ENCODE results near the gene LRP3. TPM values are rescaled to one million over a fixed set of nuclear protein-coding genes. Genes with fewer than 3 reads are reported as not detected.
A peak's percentile ranks its signal among the peaks of the same experiment; 100 is the strongest.
"Not testable (repeated sequence)": the region's sequence is repeated elsewhere in the genome, so short reads cannot be mapped to it uniquely, and the experiment has no call there.

Gene LRP3, protein sequence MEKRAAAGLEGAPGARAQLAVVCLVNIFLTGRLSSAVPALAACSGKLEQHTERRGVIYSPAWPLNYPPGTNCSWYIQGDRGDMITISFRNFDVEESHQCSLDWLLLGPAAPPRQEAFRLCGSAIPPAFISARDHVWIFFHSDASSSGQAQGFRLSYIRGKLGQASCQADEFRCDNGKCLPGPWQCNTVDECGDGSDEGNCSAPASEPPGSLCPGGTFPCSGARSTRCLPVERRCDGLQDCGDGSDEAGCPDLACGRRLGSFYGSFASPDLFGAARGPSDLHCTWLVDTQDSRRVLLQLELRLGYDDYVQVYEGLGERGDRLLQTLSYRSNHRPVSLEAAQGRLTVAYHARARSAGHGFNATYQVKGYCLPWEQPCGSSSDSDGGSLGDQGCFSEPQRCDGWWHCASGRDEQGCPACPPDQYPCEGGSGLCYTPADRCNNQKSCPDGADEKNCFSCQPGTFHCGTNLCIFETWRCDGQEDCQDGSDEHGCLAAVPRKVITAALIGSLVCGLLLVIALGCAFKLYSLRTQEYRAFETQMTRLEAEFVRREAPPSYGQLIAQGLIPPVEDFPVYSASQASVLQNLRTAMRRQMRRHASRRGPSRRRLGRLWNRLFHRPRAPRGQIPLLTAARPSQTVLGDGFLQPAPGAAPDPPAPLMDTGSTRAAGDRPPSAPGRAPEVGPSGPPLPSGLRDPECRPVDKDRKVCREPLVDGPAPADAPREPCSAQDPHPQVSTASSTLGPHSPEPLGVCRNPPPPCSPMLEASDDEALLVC
- polyA plus RNA-seq (2013, experiment 1 of 2) = 15.7 TPM
- polyA plus RNA-seq (2013, experiment 2 of 2) = 16.4 TPM

DNA sequence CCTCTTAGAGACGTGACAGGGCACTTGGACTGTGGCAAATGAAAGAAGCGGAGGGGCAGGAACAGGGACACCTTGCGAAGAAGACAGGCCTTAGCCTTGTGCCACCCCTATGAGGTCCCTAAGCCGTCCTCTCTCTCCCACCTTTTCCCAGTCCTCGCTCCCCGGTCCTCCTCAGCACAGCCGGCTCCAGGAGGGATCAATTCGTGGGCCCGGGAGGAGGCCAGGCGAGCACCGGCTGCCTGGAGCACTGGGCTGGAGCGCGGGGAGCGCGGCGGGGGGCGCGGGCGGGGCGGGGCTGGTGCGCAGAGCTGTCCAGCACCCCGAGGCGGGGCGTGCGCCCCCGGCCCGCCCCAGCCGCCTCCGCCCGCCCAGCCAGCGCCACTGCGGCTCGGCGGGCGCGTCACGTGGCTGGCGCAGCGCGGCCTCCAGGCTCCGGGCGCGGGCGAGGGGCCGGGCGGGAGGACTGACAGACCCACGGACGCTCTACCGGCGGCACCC is at the start of gene LRP3:
Gene LRP3 (plus strand): TSS at position 466 of the 498 bp plus-strand sequence. CDS start 456 bp downstream, outside the sequence.
- Histone ChIP-seq H3K36me3 (ENCODE audit: control insufficient read depth, insufficient read depth, low read length) (peaks cover 15% of the 10 kb centered on the region), H3K27ac (ENCODE audit: low read depth, low read length, severe bottlenecking) (no peak within 1 kb of the TSS), H3K4me1 (ENCODE audit: control insufficient read depth, insufficient read depth, low read length, poor library complexity, severe bottlenecking) (no peaks in the 10 kb centered on the region), H3K9me3 (ENCODE audit: control insufficient read depth, low read length) (no peaks in the 10 kb centered on the region), H3K4me3 (ENCODE audit: extremely low read depth, insufficient read depth, low read length, poor library complexity, severe bottlenecking) (peak within 1 kb of the TSS; percentile 60)
- WGBS, 2 experiments (ENCODE audit: insufficient coverage in 2 of 2) = 3 to 17% methylated on average over 14 to 29 of the region's 50 CpGs

DNA sequence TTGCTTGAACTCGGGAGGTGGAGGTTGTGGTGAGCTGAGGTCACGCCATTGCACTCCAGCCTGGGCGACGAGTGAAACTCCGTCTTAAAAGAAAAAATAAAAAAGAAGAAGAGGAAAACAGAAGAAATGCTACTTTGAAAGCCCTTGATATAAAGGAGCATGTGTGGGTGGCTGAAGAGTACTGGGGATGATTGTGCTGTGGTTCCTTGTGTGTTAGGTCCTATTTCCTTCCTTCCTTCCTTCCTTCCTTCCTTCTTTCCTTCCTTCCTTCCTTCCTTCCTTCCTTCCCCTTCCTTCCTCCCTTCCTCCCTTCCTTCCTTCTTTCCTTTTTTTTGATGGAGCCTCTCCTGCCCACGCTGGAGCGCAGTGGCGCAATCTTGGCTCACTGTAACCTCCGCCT is 47.9 kb upstream of the LRP3 start:
- Histone ChIP-seq H3K4me3 (ENCODE audit: extremely low read depth, insufficient read depth, low read length, poor library complexity, severe bottlenecking) (no peak overlapping the region), H3K27ac (ENCODE audit: low read depth, low read length, severe bottlenecking) (no peak overlapping the region), H3K9me3 (ENCODE audit: control insufficient read depth, low read length) (no peaks in the 10 kb centered on the region), H3K4me1 (ENCODE audit: control insufficient read depth, insufficient read depth, low read length, poor library complexity, severe bottlenecking) (no peaks in the 10 kb centered on the region), H3K36me3 (ENCODE audit: control insufficient read depth, insufficient read depth, low read length) (no peaks in the 10 kb centered on the region)
- 94 to 97% methylated on average over 5 to 9 of the region's 9 CpGs for WGBS, 2 experiments (ENCODE audit: insufficient coverage in 2 of 2)

DNA sequence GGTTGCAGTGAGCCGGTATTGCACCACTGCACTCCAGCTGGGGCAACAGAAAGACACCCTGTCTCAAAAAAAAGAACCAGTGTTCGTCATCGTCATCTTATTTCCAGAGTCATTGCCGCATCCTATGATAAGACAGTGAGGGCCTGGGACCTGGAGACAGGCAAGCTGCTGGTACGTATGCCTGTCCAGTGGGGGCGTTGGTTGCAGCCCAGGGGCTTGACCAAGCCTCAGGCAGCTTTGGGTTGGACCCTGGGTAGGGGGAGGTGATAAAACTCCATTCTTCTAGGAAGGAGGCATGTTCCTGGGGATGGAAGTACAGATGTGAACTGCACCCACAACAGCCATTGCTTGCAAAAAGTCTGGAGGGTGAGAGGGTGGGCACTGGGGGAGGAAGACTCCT is 46.6 kb upstream of the LRP3 start:
- 82 to 93% methylated on average over 6 of the region's 6 CpGs for WGBS, 2 experiments (ENCODE audit: insufficient coverage in 2 of 2)
- Histone ChIP-seq H3K4me3 (ENCODE audit: extremely low read depth, insufficient read depth, low read length, poor library complexity, severe bottlenecking) (no peak overlapping the region), H3K4me1 (ENCODE audit: control insufficient read depth, insufficient read depth, low read length, poor library complexity, severe bottlenecking) (no peaks in the 10 kb centered on the region), H3K9me3 (ENCODE audit: control insufficient read depth, low read length) (no peaks in the 10 kb centered on the region), H3K27ac (ENCODE audit: low read depth, low read length, severe bottlenecking) (no peak overlapping the region), H3K36me3 (ENCODE audit: control insufficient read depth, insufficient read depth, low read length) (no peaks in the 10 kb centered on the region)

DNA sequence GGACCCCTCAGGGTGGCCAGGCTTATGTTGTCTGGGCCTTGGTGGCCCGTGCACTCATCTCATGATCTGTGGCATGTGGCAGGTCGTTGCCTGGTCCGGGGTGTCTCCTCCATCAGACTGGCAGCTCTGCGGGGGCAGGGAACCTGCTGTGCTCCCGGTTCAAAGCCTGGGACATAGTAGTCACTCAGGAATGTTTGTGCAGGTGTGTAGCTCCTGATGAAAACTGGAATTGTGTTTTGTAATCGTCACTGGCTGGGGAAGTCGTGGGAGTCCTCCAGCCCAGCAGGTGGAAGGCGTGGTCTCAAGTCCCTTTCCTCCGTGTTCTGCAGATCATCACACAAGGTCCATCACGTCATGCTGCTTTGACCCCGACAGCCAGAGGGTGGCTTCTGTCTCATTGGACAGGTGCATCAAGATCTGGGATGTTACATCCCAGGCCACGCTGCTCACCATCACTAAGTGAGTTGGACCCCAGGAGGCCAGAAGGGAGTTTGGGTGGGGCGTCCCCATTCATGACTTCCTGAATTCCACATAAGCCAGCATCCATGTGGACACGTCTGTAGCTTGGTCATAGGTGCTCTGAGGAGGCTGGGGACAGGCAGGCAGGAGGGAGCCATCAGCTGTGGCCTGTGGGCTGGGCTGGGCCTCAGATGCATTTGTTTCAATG is 43.1 kb upstream of the LRP3 start:
- Histone ChIP-seq H3K9me3 (ENCODE audit: control insufficient read depth, low read length) (no peaks in the 10 kb centered on the region), H3K36me3 (ENCODE audit: control insufficient read depth, insufficient read depth, low read length) (no peaks in the 10 kb centered on the region), H3K27ac (ENCODE audit: low read depth, low read length, severe bottlenecking) (no peak overlapping the region), H3K4me1 (ENCODE audit: control insufficient read depth, insufficient read depth, low read length, poor library complexity, severe bottlenecking) (no peaks in the 10 kb centered on the region), H3K4me3 (ENCODE audit: extremely low read depth, insufficient read depth, low read length, poor library complexity, severe bottlenecking) (no peak overlapping the region)
- 82 to 89% methylated on average over 8 to 13 of the region's 14 CpGs for WGBS, 2 experiments (ENCODE audit: insufficient coverage in 2 of 2)

DNA sequence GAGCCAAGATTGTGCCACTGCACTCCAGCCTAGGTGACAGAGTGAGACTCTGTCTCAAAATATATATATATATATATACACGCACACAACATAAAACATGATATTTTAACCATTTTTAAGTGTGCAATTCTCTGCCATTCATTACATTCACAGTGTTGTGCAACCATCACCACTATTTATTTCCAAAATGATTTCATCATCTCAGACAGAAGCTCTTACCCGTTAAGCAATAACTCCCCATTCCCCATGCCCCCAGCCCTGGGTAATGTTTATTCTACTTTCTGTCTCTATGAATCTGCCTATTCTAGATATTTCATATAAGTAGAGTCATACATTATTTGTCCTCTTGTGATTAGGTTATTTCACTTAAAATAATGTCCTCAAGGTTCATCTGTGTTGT is 42.0 kb upstream of the LRP3 start:
- H3K9me3 ChIP-seq (ENCODE audit: control insufficient read depth, low read length) = no peaks in the 10 kb centered on the region
- H3K27ac ChIP-seq (ENCODE audit: low read depth, low read length, severe bottlenecking) = no peak overlapping the region
- no peaks in the 10 kb centered on the region for H3K4me1 ChIP-seq (ENCODE audit: control insufficient read depth, insufficient read depth, low read length, poor library complexity, severe bottlenecking)
- WGBS, 2 experiments (ENCODE audit: insufficient coverage in 2 of 2) = 73 to 83% methylated on average over 1 to 2 of the region's 2 CpGs
- no peaks in the 10 kb centered on the region for H3K36me3 ChIP-seq (ENCODE audit: control insufficient read depth, insufficient read depth, low read length)
- H3K4me3 ChIP-seq (ENCODE audit: extremely low read depth, insufficient read depth, low read length, poor library complexity, severe bottlenecking) = no peak overlapping the region

DNA sequence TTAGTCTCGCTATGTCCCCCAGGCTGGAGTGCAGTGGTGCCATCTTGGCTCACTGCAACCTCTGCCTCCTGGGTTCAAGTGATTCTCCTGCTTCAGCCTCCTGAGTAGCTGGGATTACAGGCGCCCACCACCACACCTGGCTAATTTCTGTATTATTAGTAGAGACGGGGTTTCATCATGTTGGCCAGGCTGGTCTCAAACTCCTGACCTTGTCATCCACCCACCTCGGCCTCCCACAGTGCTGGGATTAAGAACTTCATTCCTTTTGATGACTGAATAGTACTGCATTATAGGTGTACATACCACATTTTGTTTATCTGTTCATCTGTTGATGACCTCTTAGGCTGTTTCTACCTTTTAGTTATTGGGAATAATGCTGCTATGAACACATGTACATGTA is 41.5 kb upstream of the LRP3 start:
- WGBS, 2 experiments (ENCODE audit: insufficient coverage in 2 of 2) = 78 to 100% methylated on average over 1 of the region's 4 CpGs
- not testable (repeated sequence) for H3K9me3 ChIP-seq (ENCODE audit: control insufficient read depth, low read length); H3K36me3 ChIP-seq (ENCODE audit: control insufficient read depth, insufficient read depth, low read length); H3K4me3 ChIP-seq (ENCODE audit: extremely low read depth, insufficient read depth, low read length, poor library complexity, severe bottlenecking); H3K27ac ChIP-seq (ENCODE audit: low read depth, low read length, severe bottlenecking); H3K4me1 ChIP-seq (ENCODE audit: control insufficient read depth, insufficient read depth, low read length, poor library complexity, severe bottlenecking)

DNA sequence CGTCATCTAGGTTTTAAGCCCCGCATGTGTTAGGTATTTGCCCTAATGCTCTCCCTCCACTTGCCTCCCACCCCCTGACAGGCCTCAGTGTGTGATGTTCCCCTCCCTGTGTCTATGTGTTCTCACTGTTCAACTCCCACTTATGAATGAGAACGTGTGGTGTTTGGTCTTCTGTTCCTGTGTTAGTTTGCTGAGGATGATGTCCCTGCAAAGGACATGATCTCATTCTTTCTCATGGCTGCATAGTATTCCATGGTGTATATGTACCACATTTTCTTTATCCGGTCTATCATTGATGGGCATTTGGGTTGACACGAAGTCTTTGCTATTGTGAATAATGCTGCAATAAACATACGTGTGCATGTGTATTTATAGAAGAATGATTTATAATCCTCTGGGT is 39.8 kb upstream of the LRP3 start:
- not testable (repeated sequence) for H3K4me1 ChIP-seq (ENCODE audit: control insufficient read depth, insufficient read depth, low read length, poor library complexity, severe bottlenecking); H3K27ac ChIP-seq (ENCODE audit: low read depth, low read length, severe bottlenecking); H3K9me3 ChIP-seq (ENCODE audit: control insufficient read depth, low read length); H3K36me3 ChIP-seq (ENCODE audit: control insufficient read depth, insufficient read depth, low read length); H3K4me3 ChIP-seq (ENCODE audit: extremely low read depth, insufficient read depth, low read length, poor library complexity, severe bottlenecking)
- WGBS, 2 experiments (ENCODE audit: insufficient coverage in 2 of 2) = 92 to 95% methylated on average over 3 of the region's 6 CpGs

DNA sequence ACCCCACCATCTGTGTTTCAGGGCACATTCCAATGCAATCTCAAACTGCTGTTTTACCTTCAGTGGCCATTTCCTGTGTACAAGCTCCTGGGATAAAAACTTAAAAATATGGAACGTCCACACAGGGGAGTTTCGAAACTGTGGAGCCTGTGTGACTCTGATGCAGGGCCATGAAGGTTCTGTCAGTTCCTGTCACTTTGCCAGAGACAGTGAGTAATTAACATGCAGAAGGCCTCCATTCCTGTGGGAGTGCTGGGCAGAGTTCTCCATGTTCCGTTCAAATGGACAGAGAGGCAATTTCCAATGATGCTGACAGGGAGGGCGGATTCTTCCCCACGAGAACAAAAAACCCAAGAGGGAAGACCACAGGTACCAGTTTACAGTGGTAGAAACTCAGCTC is 37.8 kb upstream of the LRP3 start:
- H3K36me3 ChIP-seq (ENCODE audit: control insufficient read depth, insufficient read depth, low read length) = no peaks in the 10 kb centered on the region
- H3K4me1 ChIP-seq (ENCODE audit: control insufficient read depth, insufficient read depth, low read length, poor library complexity, severe bottlenecking) = no peaks in the 10 kb centered on the region
- no peaks in the 10 kb centered on the region for H3K9me3 ChIP-seq (ENCODE audit: control insufficient read depth, low read length)
- 90 to 98% methylated on average over 5 of the region's 5 CpGs for WGBS, 2 experiments (ENCODE audit: insufficient coverage in 2 of 2)
- H3K4me3 ChIP-seq (ENCODE audit: extremely low read depth, insufficient read depth, low read length, poor library complexity, severe bottlenecking) = no peak overlapping the region
- no peak overlapping the region for H3K27ac ChIP-seq (ENCODE audit: low read depth, low read length, severe bottlenecking)

DNA sequence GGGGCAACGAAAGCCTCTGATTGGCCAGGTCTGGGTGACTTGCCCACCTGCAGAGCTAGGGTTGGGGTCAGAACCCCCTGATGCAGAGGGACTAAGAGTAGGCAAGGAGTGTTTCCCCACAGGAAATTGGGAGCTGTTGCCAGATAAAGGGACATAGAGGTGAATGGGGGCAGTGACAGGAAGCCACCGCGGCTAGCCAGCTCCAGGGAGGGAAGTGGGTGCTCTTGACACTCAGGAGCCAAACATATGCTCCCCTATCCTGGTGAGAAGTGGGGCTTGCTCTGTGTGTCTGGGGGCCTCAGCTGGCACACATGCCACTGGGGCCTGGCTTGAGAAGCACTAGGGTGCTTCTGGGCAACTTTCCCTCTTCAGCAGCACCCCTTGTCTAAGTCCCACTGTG is 36.2 kb upstream of the LRP3 start:
- Histone ChIP-seq H3K9me3 (ENCODE audit: control insufficient read depth, low read length) (no peaks in the 10 kb centered on the region), H3K4me3 (ENCODE audit: extremely low read depth, insufficient read depth, low read length, poor library complexity, severe bottlenecking) (no peak overlapping the region), H3K27ac (ENCODE audit: low read depth, low read length, severe bottlenecking) (no peak overlapping the region), H3K4me1 (ENCODE audit: control insufficient read depth, insufficient read depth, low read length, poor library complexity, severe bottlenecking) (no peaks in the 10 kb centered on the region), H3K36me3 (ENCODE audit: control insufficient read depth, insufficient read depth, low read length) (no peaks in the 10 kb centered on the region)
- 87 to 90% methylated on average over 3 of the region's 3 CpGs for WGBS, 2 experiments (ENCODE audit: insufficient coverage in 2 of 2)

DNA sequence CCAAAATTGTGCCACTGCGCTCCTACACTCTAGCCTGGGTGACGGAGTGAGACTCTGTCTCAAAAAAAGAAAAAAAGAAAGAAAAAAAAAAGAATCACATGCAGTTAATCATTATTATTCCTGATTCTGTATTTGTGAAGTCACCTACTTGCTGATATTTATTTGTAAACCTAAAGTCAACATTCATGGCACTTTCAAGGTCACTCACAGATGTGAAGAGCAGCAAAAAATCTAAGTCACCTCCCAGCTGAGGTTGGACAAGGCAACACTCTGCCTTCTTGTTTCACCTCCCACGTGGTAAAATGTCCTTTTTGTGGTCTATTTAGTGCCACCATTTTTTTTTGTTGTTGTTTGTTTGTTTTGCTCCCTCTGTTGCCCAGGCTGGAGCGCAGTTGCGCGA is 35.8 kb upstream of the LRP3 start:
- Histone ChIP-seq H3K27ac (ENCODE audit: low read depth, low read length, severe bottlenecking) (no peak overlapping the region), H3K9me3 (ENCODE audit: control insufficient read depth, low read length) (no peaks in the 10 kb centered on the region), H3K4me3 (ENCODE audit: extremely low read depth, insufficient read depth, low read length, poor library complexity, severe bottlenecking) (no peak overlapping the region), H3K4me1 (ENCODE audit: control insufficient read depth, insufficient read depth, low read length, poor library complexity, severe bottlenecking) (no peaks in the 10 kb centered on the region), H3K36me3 (ENCODE audit: control insufficient read depth, insufficient read depth, low read length) (no peaks in the 10 kb centered on the region)
- WGBS, 2 experiments (ENCODE audit: insufficient coverage in 2 of 2) = no CpG with 5 or more reads among the region's 6 CpGs

All from mesodermal cell (in vitro differentiated cells).